Lower leg skin (tissue), 4 donors: ENCODE measurements around the gene HBB. TPM values are rescaled to one million over a fixed set of nuclear protein-coding genes. Genes with fewer than 3 reads are reported as not detected.

ENCODE experiments used
- DNase-seq, 2 donors: peaks; one replicate each; pipeline ENCODE4 v3.0.0-alpha.2; 2019; ENCODE audit warnings: low spot score in 2 of 2
- H3K4me3 ChIP-seq: fragments of 200-600 bp; sonication (generic); 2 replicates; pipeline ENCODE4 v1.5.1; 2017; ENCODE audit warnings: mild to moderate bottlenecking, low read depth; ENCODE audit not compliant: poor library complexity, severe bottlenecking
- POLR2A ChIP-seq, 2 donors: fragments of 450-650 bp; IDR thresholded peaks; one replicate each; pipeline ENCODE4 v1.6.1; 2016 to 2017; ENCODE audit warnings: antibody characterized with exemption in 2 of 2, mild to moderate bottlenecking in 1 of 2, moderate library complexity in 1 of 2
- WGBS, 2 donors: methylation state at CpG; one replicate each; pipeline ENCODE4 v1.1.5; 2018; 5-methylcytosine and 5-hydroxymethylcytosine counted together
- intact Hi-C: fragments of 100-400 bp; cut with DNase I; formaldehyde crosslinking; loops from one replicate; pipeline ENCODE4 v1.15.0; 2023; ENCODE audit warnings: low total_unique reads
- total RNA-seq, 4 donors: library from RNA; depleted of rRNA; stranded (reverse); fragments of >200 nt; gene quantifications; one replicate each; pipeline ENCODE4 v1.1.0, GENCODE V29; 2016
- TF ChIP-seq, protein P1 (sequence below), 3 donors: fragments of 450-650 bp; IDR thresholded peaks; one replicate each; pipeline ENCODE4 v1.5.1; 2016; ENCODE audit warnings: antibody characterized with exemption in 3 of 3, mild to moderate bottlenecking in 3 of 3, moderate library complexity in 2 of 3

HBB gene
- total RNA-seq, 4 donors from 2014 or later = 0.56 to 65.8 (median 13.1) TPM

DNA sequence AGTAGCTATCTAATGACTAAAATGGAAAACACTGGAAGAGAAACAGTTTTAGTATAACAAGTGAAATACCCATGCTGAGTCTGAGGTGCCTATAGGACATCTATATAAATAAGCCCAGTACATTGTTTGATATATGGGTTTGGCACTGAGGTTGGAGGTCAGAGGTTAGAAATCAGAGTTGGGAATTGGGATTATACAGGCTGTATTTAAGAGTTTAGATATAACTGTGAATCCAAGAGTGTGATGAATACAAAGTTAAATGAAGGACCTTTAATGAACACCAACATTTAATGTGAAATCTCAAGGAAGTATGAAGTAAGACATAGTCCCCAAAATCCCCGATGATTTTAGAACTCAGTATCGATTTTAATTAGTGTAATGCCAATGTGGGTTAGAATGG, 10.5 kb upstream of the HBB start:
- intact Hi-C loops = no loop called here
- no peak overlapping the region for H3K4me3 ChIP-seq
- no peak for DNase-seq
- 40 to 92% methylated on average over 2 of the region's 2 CpGs for WGBS, 2 donors
- TF ChIP-seq, protein P1, sequence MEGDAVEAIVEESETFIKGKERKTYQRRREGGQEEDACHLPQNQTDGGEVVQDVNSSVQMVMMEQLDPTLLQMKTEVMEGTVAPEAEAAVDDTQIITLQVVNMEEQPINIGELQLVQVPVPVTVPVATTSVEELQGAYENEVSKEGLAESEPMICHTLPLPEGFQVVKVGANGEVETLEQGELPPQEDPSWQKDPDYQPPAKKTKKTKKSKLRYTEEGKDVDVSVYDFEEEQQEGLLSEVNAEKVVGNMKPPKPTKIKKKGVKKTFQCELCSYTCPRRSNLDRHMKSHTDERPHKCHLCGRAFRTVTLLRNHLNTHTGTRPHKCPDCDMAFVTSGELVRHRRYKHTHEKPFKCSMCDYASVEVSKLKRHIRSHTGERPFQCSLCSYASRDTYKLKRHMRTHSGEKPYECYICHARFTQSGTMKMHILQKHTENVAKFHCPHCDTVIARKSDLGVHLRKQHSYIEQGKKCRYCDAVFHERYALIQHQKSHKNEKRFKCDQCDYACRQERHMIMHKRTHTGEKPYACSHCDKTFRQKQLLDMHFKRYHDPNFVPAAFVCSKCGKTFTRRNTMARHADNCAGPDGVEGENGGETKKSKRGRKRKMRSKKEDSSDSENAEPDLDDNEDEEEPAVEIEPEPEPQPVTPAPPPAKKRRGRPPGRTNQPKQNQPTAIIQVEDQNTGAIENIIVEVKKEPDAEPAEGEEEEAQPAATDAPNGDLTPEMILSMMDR (IDR thresholded peaks at IDR 0.05) = no peak
- TF ChIP-seq POLR2A (IDR thresholded peaks at IDR 0.05) = no peak

DNA sequence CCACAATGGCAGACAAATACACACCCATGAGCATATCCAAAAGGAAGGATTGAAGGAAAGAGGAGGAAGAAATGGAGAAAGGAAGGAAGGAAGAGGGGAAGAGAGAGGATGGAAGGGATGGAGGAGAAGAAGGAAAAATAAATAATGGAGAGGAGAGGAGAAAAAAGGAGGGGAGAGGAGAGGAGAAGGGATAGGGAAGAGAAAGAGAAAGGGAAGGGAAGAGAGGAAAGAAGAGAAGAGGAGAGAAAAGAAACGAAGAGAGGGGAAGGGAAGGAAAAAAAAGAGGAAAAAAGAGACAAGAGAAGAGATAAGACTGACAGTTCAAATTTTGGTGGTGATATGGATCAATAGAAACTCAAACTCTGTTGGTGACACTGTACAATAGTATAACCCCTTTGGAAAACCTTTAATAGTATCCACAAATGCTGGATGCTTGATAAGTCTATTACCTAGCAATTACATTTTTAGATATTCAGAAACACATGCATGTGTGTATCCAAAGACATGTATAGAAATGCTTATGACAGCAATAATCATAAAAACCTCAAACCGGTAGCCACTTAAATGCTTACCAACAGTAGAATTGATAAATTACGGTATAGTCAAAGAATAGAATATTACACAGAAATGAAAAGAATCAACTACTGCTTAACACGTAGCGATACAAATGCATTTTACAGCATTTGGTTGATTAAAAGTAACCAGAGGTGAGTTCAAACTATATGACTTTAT, 8.7 kb upstream of the HBB start:
- 90% methylated on average over 5 of the region's 5 CpGs for WGBS, 2 donors
- H3K4me3 ChIP-seq = no peak overlapping the region
- TF ChIP-seq, protein P1 (IDR thresholded peaks at IDR 0.05) = no peak
- TF ChIP-seq POLR2A (IDR thresholded peaks at IDR 0.05) = no peak
- intact Hi-C loops = no loop called here
- DNase-seq = no peak

DNA sequence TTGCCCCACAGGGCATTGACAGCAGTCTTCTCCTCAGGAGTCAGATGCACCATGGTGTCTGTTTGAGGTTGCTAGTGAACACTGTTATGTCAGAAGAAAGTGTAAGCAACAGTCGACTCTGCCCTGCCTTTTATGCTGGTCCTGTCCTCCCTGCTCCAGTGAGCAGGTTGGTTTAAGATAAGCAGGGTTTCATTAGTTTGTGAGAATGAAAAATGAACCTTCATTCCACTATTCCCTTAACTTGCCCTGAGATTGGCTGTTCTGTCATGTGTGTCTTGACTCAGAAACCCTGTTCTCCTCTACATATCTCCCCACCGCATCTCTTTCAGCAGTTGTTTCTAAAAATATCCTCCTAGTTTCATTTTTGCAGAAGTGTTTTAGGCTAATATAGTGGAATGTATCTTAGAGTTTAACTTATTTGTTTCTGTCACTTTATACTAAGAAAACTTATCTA, 7.5 kb upstream of the HBB start, which contains the start of gene HBD:
HBD (minus strand) TSS at position 103 of the 454 bp plus-strand sequence; CDS start at position 53, 50 bp downstream.
- no peak within 1 kb of the TSS for H3K4me3 ChIP-seq
- DNase-seq = no peak
- intact Hi-C loops = no loop called here
- 43 to 63% methylated on average over 2 of the region's 2 CpGs for WGBS, 2 donors
- TF ChIP-seq, protein P1 (IDR thresholded peaks at IDR 0.05) = no peak
- TF ChIP-seq POLR2A (IDR thresholded peaks at IDR 0.05) = no peak

DNA sequence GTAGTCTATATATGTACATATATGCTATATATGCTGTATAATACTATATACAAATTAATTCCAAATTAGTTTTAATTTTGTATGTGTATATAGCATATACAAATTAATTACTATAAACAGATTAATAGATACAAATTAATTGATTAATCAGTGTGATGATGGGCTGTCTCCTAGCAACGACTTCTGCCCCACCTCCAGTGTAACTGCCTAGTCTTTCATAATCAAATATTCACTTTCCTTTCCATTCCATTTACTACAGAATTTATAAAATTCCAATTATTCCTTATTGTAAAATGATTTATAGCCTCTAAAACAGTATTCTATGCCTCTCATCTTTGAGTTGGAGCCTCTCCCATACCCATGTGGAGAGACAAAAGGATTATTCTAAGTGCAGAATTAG, 6.4 kb upstream of the HBB start:
- no peak overlapping the region for H3K4me3 ChIP-seq
- TF ChIP-seq, protein P1 (IDR thresholded peaks at IDR 0.05) = no peak
- no peak for TF ChIP-seq POLR2A (IDR thresholded peaks at IDR 0.05)
- no peak for DNase-seq
- WGBS, 2 donors = 82 to 86% methylated on average over 1 of the region's 1 CpG
- intact Hi-C loops = no loop called here

DNA sequence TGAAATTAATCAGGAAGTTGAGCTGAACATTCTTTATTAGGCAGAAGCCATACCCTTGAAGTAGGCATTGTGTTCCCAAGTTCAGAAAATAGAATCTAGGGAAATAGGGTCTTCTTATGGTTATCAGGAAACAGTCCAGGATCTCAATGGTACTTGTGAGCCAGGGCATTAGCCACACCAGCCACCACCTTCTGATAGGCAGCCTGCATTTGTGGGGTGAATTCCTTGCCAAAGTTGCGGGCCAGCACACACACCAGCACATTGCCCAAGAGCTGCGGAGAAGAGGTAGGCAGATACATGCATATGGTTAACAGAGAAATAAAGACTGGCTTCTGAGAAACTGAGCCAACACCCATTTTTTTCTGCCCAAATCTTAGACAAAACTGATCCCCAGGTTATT, 6.0 kb upstream of the HBB start:
- intact Hi-C loops = no loop called here
- DNase-seq = no peak
- 96% methylated on average over 2 of the region's 2 CpGs for WGBS, 2 donors
- TF ChIP-seq, protein P1 (IDR thresholded peaks at IDR 0.05) = no peak
- no peak for TF ChIP-seq POLR2A (IDR thresholded peaks at IDR 0.05)
- H3K4me3 ChIP-seq = no peak overlapping the region
